Tibial nerve (tissue), 4 donors: ENCODE results near the gene ASB10. TPM values are rescaled to one million over a fixed set of nuclear protein-coding genes. Genes with fewer than 3 reads are reported as not detected.

Experiments used
- DNase-seq, 2 donors: peaks; one replicate each; pipeline ENCODE4 v3.0.0-alpha.2; 2019; ENCODE audit warnings: low spot score in 2 of 2
- H3K27ac ChIP-seq, 4 donors: fragments of 200-600 bp; sonication (generic) in 3 of 4; one replicate each; pipeline ENCODE4 v1.5.1; 2017 to 2019; ENCODE audit warnings: mild to moderate bottlenecking in 1 of 4
- H3K27me3 ChIP-seq, 2 donors: fragments of 200-600 bp; sonication (generic) in 1 of 2; one replicate each; pipeline versions ENCODE4 v1.5.1 to v1.6.0; 2017 to 2019
- H3K36me3 ChIP-seq, 3 donors: fragments of 200-600 bp; sonication (generic); one replicate each; pipeline ENCODE4 v1.5.1; 2018 to 2019
- H3K4me1 ChIP-seq, 4 donors: fragments of 200-600 bp; sonication (generic) in 3 of 4; one replicate each; pipeline ENCODE4 v1.5.1; 2017 to 2019
- H3K4me3 ChIP-seq, 4 donors: fragments of 200-600 bp; sonication (generic) in 3 of 4; one replicate each; pipeline ENCODE4 v1.5.1; 2017 to 2019; ENCODE audit warnings: mild to moderate bottlenecking in 1 of 4, moderate library complexity in 1 of 4
- H3K9me3 ChIP-seq, 4 donors: fragments of 200-600 bp; sonication (generic) in 3 of 4; one replicate each; pipeline ENCODE4 v1.5.1; 2017 to 2019
- CTCF ChIP-seq, 5 experiments: fragments of 200-600 bp in 3 of 5; fragments of 450-650 bp in 2 of 5; sonication (generic) in 3 of 5; IDR thresholded peaks; one replicate each; pipeline ENCODE4 v1.5.1; 2016 to 2019; ENCODE audit warnings: antibody characterized with exemption in 5 of 5, mild to moderate bottlenecking in 3 of 5, moderate library complexity in 2 of 5
- EP300 ChIP-seq, 2 donors: sonication (generic); formaldehyde crosslinking; IDR thresholded peaks; one replicate each; pipeline ENCODE4 v1.6.1; 2017; ENCODE audit warnings: antibody characterized with exemption in 2 of 2, mild to moderate bottlenecking in 1 of 2
- POLR2A ChIP-seq, 2 donors: fragments of 450-650 bp; IDR thresholded peaks; one replicate each; pipeline ENCODE4 v1.6.1; 2017; ENCODE audit warnings: antibody characterized with exemption in 2 of 2, mild to moderate bottlenecking in 2 of 2, moderate library complexity in 2 of 2
- WGBS, 2 donors: methylation state at CpG; one replicate each; pipeline ENCODE4 v1.1.5; 2018; 5-methylcytosine and 5-hydroxymethylcytosine counted together
- total RNA-seq, 4 donors: library from RNA; depleted of rRNA; stranded (reverse); fragments of >200 nt; gene quantifications; one replicate each; pipeline ENCODE4 v1.1.0, GENCODE V29; 2016

ASB10 gene
- total RNA-seq, 4 donors from 2014 or later = not detected

- H3K4me3 ChIP-seq = no peak overlapping the region
- DNase-seq = no peak
- WGBS, 2 donors = 96 to 98% methylated on average over 7 of the region's 7 CpGs
- no peak overlapping the region for H3K27ac ChIP-seq
- peaks cover 0 to 8% of the 10 kb centered on the region in 2 donors for H3K27me3 ChIP-seq
- H3K4me1 ChIP-seq = peaks cover 0 to 11% (median 0%) of the 10 kb centered on the region in 4 donors
- TF ChIP-seq CTCF (IDR thresholded peaks at IDR 0.05) (no peak), EP300 (IDR thresholded peaks at IDR 0.05) (no peak), POLR2A (IDR thresholded peaks at IDR 0.05) (no peak)
- H3K36me3 ChIP-seq = peaks cover 0 to 54% (median 0%) of the 10 kb centered on the region in 3 donors
- no peaks in the 10 kb centered on the region for H3K9me3 ChIP-seq
These were observed 42.7 kb downstream of the ASB10 start for GRCh38 chr7:151144387-151144786.

- no peak overlapping the region for H3K4me3 ChIP-seq
- H3K4me1 ChIP-seq = peaks cover 0 to 11% (median 0%) of the 10 kb centered on the region in 4 donors
- DNase-seq = no peak
- WGBS, 2 donors = 68 to 73% methylated on average over 25 of the region's 25 CpGs
- peaks cover 0 to 64% (median 0%) of the 10 kb centered on the region in 3 donors for H3K36me3 ChIP-seq
- no peak overlapping the region for H3K27ac ChIP-seq
- no peaks in the 10 kb centered on the region for H3K9me3 ChIP-seq
- H3K27me3 ChIP-seq = no peaks in the 10 kb centered on the region
- TF ChIP-seq POLR2A (IDR thresholded peaks at IDR 0.05) (no peak), CTCF (IDR thresholded peaks at IDR 0.05) (no peak)
These were observed 43.6 kb downstream of the ASB10 start for GRCh38 chr7:151143261-151144015.

GRCh38 chr7:151142686-151143040 is 44.4 kb downstream of the ASB10 start:
- no peak for DNase-seq

GRCh38 chr7:151141855-151142685 is 45.0 kb downstream of the ASB10 start:
- Histone ChIP-seq H3K36me3 (peaks cover 0 to 77% (median 4%) of the 10 kb centered on the region in 3 donors), H3K27ac (no peak overlapping the region), H3K9me3 (no peaks in the 10 kb centered on the region), H3K4me1 (peaks cover 0 to 11% (median 0%) of the 10 kb centered on the region in 4 donors), H3K27me3 (no peaks in the 10 kb centered on the region), H3K4me3 (no peak overlapping the region)
- no peak for DNase-seq
- TF ChIP-seq CTCF (IDR thresholded peaks at IDR 0.05) (no peak), EP300 (IDR thresholded peaks at IDR 0.05) (no peak), POLR2A (IDR thresholded peaks at IDR 0.05) (no peak)
- 84 to 85% methylated on average over 23 to 29 of the region's 31 CpGs for WGBS, 2 donors

More at GRCh38 chr7:151142686-151143040, 44.4 kb downstream of the ASB10 start:
- Histone ChIP-seq H3K4me1 (peaks cover 0 to 11% (median 0%) of the 10 kb centered on the region in 4 donors), H3K27me3 (no peaks in the 10 kb centered on the region), H3K36me3 (peaks cover 0 to 71% (median 4%) of the 10 kb centered on the region in 3 donors), H3K9me3 (no peaks in the 10 kb centered on the region), H3K27ac (no peak overlapping the region), H3K4me3 (no peak overlapping the region)
- WGBS, 2 donors = 41 to 57% methylated on average over 9 to 10 of the region's 10 CpGs
- TF ChIP-seq POLR2A (IDR thresholded peaks at IDR 0.05) = no peak
- TF ChIP-seq CTCF (IDR thresholded peaks at IDR 0.05) = no peak
- TF ChIP-seq EP300 (IDR thresholded peaks at IDR 0.05) = no peak
